MM.1S (cell line): Measurements from ENCODE around the gene MT1M.

Experiments used
- DNase-seq: peaks from one replicate; pipeline ENCODE4 v3.0.0-alpha.2; 2015
- H2AFZ ChIP-seq: fragments of 300-600 bp; sonication (generic); 2 replicates; pipeline ENCODE4 v1.6.0; 2016; ENCODE audit warnings: antibody characterized with exemption, low read length
- H3F3A ChIP-seq: fragments of 300-600 bp; sonication (generic); 2 replicates; pipeline ENCODE4 v1.6.1; 2016; ENCODE audit warnings: mild to moderate bottlenecking, antibody characterized with exemption, low read length, moderate library complexity, mixed read lengths; ENCODE audit not compliant: insufficient read depth
- H3K27ac ChIP-seq: fragments of 300-600 bp; sonication (generic); 2 replicates; pipeline ENCODE4 v1.5.1; 2016; ENCODE audit warnings: mild to moderate bottlenecking, low read length
- H3K27me3 ChIP-seq: fragments of 300-600 bp; sonication (generic); replicated peaks from 2 replicates; pipeline ENCODE4 v1.6.0; 2016; ENCODE audit warnings: low read length; ENCODE audit not compliant: insufficient read depth
- H3K36me3 ChIP-seq: fragments of 300-600 bp; sonication (generic); replicated peaks from 2 replicates; pipeline ENCODE4 v1.6.1; 2016; ENCODE audit warnings: mild to moderate bottlenecking, low read length, mixed read lengths; ENCODE audit not compliant: insufficient read depth
- H3K4me1 ChIP-seq: fragments of 300-600 bp; sonication (generic); 2 replicates; pipeline ENCODE4 v1.6.1; 2016; ENCODE audit warnings: low read length, mixed read lengths
- H3K4me2 ChIP-seq: fragments of 300-600 bp; sonication (generic); 2 replicates; pipeline ENCODE4 v1.6.0; 2016; ENCODE audit warnings: low read depth, low read length
- H3K4me3 ChIP-seq: fragments of 300-600 bp; sonication (generic); 2 replicates; pipeline ENCODE4 v1.5.1; 2016; ENCODE audit warnings: low read length, mixed read lengths
- H3K79me2 ChIP-seq: fragments of 300-600 bp; sonication (generic); 2 replicates; pipeline ENCODE4 v1.6.1; 2016; ENCODE audit warnings: mixed run types, low read length, mixed read lengths
- H3K9ac ChIP-seq: fragments of 300-600 bp; sonication (generic); 2 replicates; pipeline ENCODE4 v1.6.1; 2016; ENCODE audit warnings: low read length, mixed read lengths
- H3K9me2 ChIP-seq: fragments of 300-600 bp; sonication (generic); replicated peaks from 2 replicates; pipeline ENCODE4 v1.6.1; 2016; ENCODE audit warnings: mild to moderate bottlenecking, low read length, mixed read lengths; ENCODE audit not compliant: insufficient read depth
- H3K9me3 ChIP-seq: fragments of 300-600 bp; sonication (generic); replicated peaks from 2 replicates; pipeline ENCODE4 v1.6.1; 2016; ENCODE audit warnings: mild to moderate bottlenecking, low read length, mixed read lengths; ENCODE audit not compliant: insufficient read depth
- H4K20me1 ChIP-seq: fragments of 300-600 bp; sonication (generic); 2 replicates; pipeline ENCODE4 v1.6.1; 2016; ENCODE audit warnings: mild to moderate bottlenecking, low read length, moderate library complexity, mixed read lengths; ENCODE audit not compliant: insufficient read depth
- EZH2 ChIP-seq: fragments of 300-600 bp; sonication (generic); optimal IDR thresholded peaks from 2 replicates; pipeline ENCODE3; 2017; ENCODE audit warnings: low read depth, mild to moderate bottlenecking, antibody characterized with exemption, low read length, mixed read lengths
- EZH2phosphoT487 ChIP-seq: fragments of 300-600 bp; sonication (generic); IDR thresholded peaks from 2 replicates; pipeline ENCODE4 v1.6.1; 2018; ENCODE audit warnings: antibody characterized with exemption, low read length
- TF ChIP-seq, protein P1 (sequence below): fragments of 300-600 bp; sonication (generic); IDR thresholded peaks from 2 replicates; pipeline ENCODE4 v1.5.1; 2016; ENCODE audit warnings: antibody characterized with exemption, low read length, mixed read lengths

Gene MT1M

GRCh38 chr16:56630134-56630533 lies 2.3 kb upstream of the MT1M start:
- no peaks in the 10 kb centered on the region for H4K20me1 ChIP-seq
- TF ChIP-seq EZH2phosphoT487 (no peak), EZH2 (no peak)
- TF ChIP-seq, protein P1, sequence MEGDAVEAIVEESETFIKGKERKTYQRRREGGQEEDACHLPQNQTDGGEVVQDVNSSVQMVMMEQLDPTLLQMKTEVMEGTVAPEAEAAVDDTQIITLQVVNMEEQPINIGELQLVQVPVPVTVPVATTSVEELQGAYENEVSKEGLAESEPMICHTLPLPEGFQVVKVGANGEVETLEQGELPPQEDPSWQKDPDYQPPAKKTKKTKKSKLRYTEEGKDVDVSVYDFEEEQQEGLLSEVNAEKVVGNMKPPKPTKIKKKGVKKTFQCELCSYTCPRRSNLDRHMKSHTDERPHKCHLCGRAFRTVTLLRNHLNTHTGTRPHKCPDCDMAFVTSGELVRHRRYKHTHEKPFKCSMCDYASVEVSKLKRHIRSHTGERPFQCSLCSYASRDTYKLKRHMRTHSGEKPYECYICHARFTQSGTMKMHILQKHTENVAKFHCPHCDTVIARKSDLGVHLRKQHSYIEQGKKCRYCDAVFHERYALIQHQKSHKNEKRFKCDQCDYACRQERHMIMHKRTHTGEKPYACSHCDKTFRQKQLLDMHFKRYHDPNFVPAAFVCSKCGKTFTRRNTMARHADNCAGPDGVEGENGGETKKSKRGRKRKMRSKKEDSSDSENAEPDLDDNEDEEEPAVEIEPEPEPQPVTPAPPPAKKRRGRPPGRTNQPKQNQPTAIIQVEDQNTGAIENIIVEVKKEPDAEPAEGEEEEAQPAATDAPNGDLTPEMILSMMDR = peak; percentile 6; the same call in 1 of the 2 replicates
- no peak overlapping the region for H3K9ac ChIP-seq
- H3K9me2 ChIP-seq = no peaks in the 10 kb centered on the region
- no peak overlapping the region for H3K4me2 ChIP-seq
- H2AFZ ChIP-seq = no peak overlapping the region
- peak; percentile 22 for DNase-seq
- H3K4me3 ChIP-seq = no peak overlapping the region
- no peak overlapping the region for H3K27ac ChIP-seq
- H3K9me3 ChIP-seq = no peaks in the 10 kb centered on the region
- H3K36me3 ChIP-seq = no peaks in the 10 kb centered on the region
- H3F3A ChIP-seq = no peaks in the 10 kb centered on the region
- no peaks in the 10 kb centered on the region for H3K4me1 ChIP-seq
- H3K79me2 ChIP-seq = no peaks in the 10 kb centered on the region
- peaks cover 71% of the 10 kb centered on the region for H3K27me3 ChIP-seq

DNA sequence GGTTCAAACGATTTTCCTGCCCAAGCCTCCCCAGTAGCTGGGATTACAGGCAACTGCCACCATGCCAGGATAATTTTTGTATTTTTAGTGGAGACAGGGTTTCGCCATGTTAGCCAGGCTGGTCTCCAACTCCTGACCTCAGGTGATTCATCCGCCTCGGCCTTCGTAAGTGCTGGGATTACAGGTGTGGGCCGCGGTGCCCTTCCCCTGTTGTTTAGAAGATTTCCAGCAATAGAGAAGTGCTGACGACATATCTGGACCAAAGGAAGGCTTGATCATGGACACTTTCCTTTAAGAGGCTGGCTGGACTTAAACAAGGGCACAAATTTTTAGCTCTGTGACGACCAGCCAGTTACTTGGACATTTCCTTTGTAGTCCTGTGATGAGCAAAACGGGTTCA lies 1.3 kb upstream of the MT1M start:
- Histone ChIP-seq H3K9me2 (no peaks in the 10 kb centered on the region), H3K79me2 (no peaks in the 10 kb centered on the region), H3K9me3 (no peaks in the 10 kb centered on the region), H3K4me2 (no peak overlapping the region), H4K20me1 (no peaks in the 10 kb centered on the region), H3K4me1 (no peaks in the 10 kb centered on the region), H3F3A (no peaks in the 10 kb centered on the region), H3K27me3 (peaks cover 71% of the 10 kb centered on the region), H3K27ac (no peak overlapping the region), H3K36me3 (no peaks in the 10 kb centered on the region), H3K9ac (no peak overlapping the region), H2AFZ (no peak overlapping the region), H3K4me3 (no peak overlapping the region)
- no peak for DNase-seq
- TF ChIP-seq EZH2phosphoT487 = no peak
- TF ChIP-seq, protein P1 = no peak
- no peak for TF ChIP-seq EZH2

- Histone ChIP-seq H3K79me2 (no peaks in the 10 kb centered on the region), H3K9ac (no peak overlapping the region), H3K36me3 (no peaks in the 10 kb centered on the region), H3K4me1 (no peaks in the 10 kb centered on the region), H3K4me3 (no peak overlapping the region), H3K4me2 (no peak overlapping the region), H3K9me2 (no peaks in the 10 kb centered on the region), H3K27me3 (peaks cover 71% of the 10 kb centered on the region), H4K20me1 (no peaks in the 10 kb centered on the region), H3K9me3 (no peaks in the 10 kb centered on the region), H3K27ac (no peak overlapping the region), H3F3A (no peaks in the 10 kb centered on the region), H2AFZ (no peak overlapping the region)
- TF ChIP-seq EZH2phosphoT487 (no peak), EZH2 (no peak)
- TF ChIP-seq, protein P1 = no peak
- DNase-seq = no peak
Observed at GRCh38 chr16:56631832-56632155, 665 bp upstream of the MT1M start.
